Esophagus muscularis mucosa (tissue), 3 donors: ENCODE measurements around the gene PLXNA4.

ENCODE experiments used
- CTCF ChIP-seq, 3 experiments: fragments of 200-600 bp in 2 of 3; fragments of 450-650 bp in 1 of 3; sonication (generic) in 2 of 3; IDR thresholded peaks; one replicate each; pipeline ENCODE4 v1.5.1; 2017 to 2019; ENCODE audit warnings: antibody characterized with exemption in 3 of 3, mild to moderate bottlenecking in 2 of 3, moderate library complexity in 1 of 3
- POLR2A ChIP-seq: fragments of 450-650 bp; IDR thresholded peaks from one replicate; pipeline ENCODE4 v1.6.1; 2017; ENCODE audit warnings: antibody characterized with exemption, moderate library complexity, mild to moderate bottlenecking, low read depth
- POLR2AphosphoS5 ChIP-seq, 2 donors: sonication (generic); formaldehyde crosslinking; IDR thresholded peaks; one replicate each; pipeline ENCODE4 v1.6.1; 2017; ENCODE audit warnings: antibody characterized with exemption in 2 of 2

GRCh38 chr7:132491391-132491945, 84.8 kb downstream of the PLXNA4 start:
- TF ChIP-seq CTCF (IDR thresholded peaks at IDR 0.05): no peak
- no peak for TF ChIP-seq POLR2AphosphoS5 (IDR thresholded peaks at IDR 0.05)
- TF ChIP-seq POLR2A: no peak
